Cardiac septum (tissue), 1 donor: Measurements from ENCODE around the gene VPS4B. TPM values are rescaled to one million over a fixed set of nuclear protein-coding genes. Genes with fewer than 3 reads are reported as not detected.

Experiments
- DNase-seq: peaks from one replicate; pipeline ENCODE4 v3.0.0-alpha.2; 2020; ENCODE audit warnings: low spot score
- intact Hi-C: fragments of 100-400 bp; cut with DNase I; formaldehyde crosslinking; loops from one replicate; pipeline ENCODE4 v1.14.0; 2022
- total RNA-seq: library from RNA; stranded (reverse); fragmentation: NEBNext Ultra II Directional; extraction: Animal tissue kit (Norgen Biotek cat#: 25700); gene quantifications from one replicate; pipeline ENCODE4 v1.2.1, GENCODE V29; 2021
- donor health status: DM: no; HTN: no; CAD: no.

VPS4B gene
- total RNA-seq, 1 donor from 2014 or later, result 22.4 TPM

- intact Hi-C loops, result no loop called here
- no peak for DNase-seq
These were observed 82.3 kb downstream of the VPS4B start for GRCh38 chr18:63339920-63340484.

Other genes starting within 250 kb of the VPS4B start
- gene BCL2, start 102.7 kb downstream of the VPS4B start, total RNA-seq, result 25.9 TPM
- 54.3 TPM for gene KDSR, start 55.3 kb downstream of the VPS4B start, total RNA-seq
- gene SERPINB5, start 54.5 kb upstream of the VPS4B start, total RNA-seq, result not detected
- not detected for gene SERPINB12, start 119.9 kb upstream of the VPS4B start, total RNA-seq
- gene SERPINB13, start 164.9 kb upstream of the VPS4B start, total RNA-seq, result not detected
- gene SERPINB4, start 221.8 kb upstream of the VPS4B start, total RNA-seq, result not detected
- not detected for gene SERPINB3, start 239.4 kb upstream of the VPS4B start, total RNA-seq